ENCODE measurements around the gene BMP7.

- no peak for TF ChIP-seq POLR2A (IDR thresholded peaks at IDR 0.05; ENCODE audit: low read depth, low read length)
- no peak for TF ChIP-seq POLR2AphosphoS5 (IDR thresholded peaks at IDR 0.05; ENCODE audit: low read depth, low read length)
Observed at GRCh38 chr20:57200882-57201695, 65.4 kb downstream of the BMP7 start.
